ENCODE results near the gene UQCR11. TPM values are rescaled to one million over a fixed set of nuclear protein-coding genes. Genes with fewer than 3 reads are reported as not detected.

UQCR11 gene
- total and polyA plus RNA-seq, 8 donors = 60.4 to 232 (median 88.4) TPM

GRCh38 chr19:1612114-1613086, 7.1 kb upstream of the UQCR11 start:
- Histone ChIP-seq H3K36me3 (peaks cover 0 to 61% of the 10 kb centered on the region in 2 donors), H3K27me3 (no peaks in the 10 kb centered on the region), H3K9me3 (no peaks in the 10 kb centered on the region), H3K27ac (no peak overlapping the region), H3K4me3 (no peak overlapping the region), H3K4me1 (peaks cover 0 to 5% of the 10 kb centered on the region in 2 donors)
- ATAC-seq (no peak), DNase-seq (no peak)
- intact Hi-C loops (cut with DNase I) = no loop called here
- no peak for TF ChIP-seq CTCF (IDR thresholded peaks at IDR 0.05)

GRCh38 chr19:1611353-1611752, 6.1 kb upstream of the UQCR11 start:
- Histone ChIP-seq H3K4me1 (peaks cover 1 to 9% of the 10 kb centered on the region in 2 donors), H3K4me3 (no peak overlapping the region), H3K27ac (no peak overlapping the region), H3K36me3 (peaks cover 0 to 53% of the 10 kb centered on the region in 2 donors), H3K27me3 (no peaks in the 10 kb centered on the region), H3K9me3 (no peaks in the 10 kb centered on the region)
- ATAC-seq = no peak
- TF ChIP-seq CTCF (IDR thresholded peaks at IDR 0.05) = no peak
- peak in 1 of 4 donors; percentile 59 for DNase-seq
- intact Hi-C loops (cut with DNase I) = no loop called here

GRCh38 chr19:1610579-1610978, 5.3 kb upstream of the UQCR11 start:
- Histone ChIP-seq H3K36me3 (peaks cover 0 to 45% of the 10 kb centered on the region in 2 donors), H3K4me3 (no peak overlapping the region), H3K9me3 (no peaks in the 10 kb centered on the region), H3K27me3 (no peaks in the 10 kb centered on the region), H3K27ac (no peak overlapping the region), H3K4me1 (peaks cover 5 to 14% of the 10 kb centered on the region in 2 donors)
- intact Hi-C loops (cut with DNase I) = no loop called here
- no peak for TF ChIP-seq CTCF (IDR thresholded peaks at IDR 0.05)
- ATAC-seq (no peak), DNase-seq (no peak)

GRCh38 chr19:1609680-1610474, 4.6 kb upstream of the UQCR11 start:
- DNase-seq (no peak), ATAC-seq (no peak)
- H3K9me3 ChIP-seq = no peaks in the 10 kb centered on the region
- peaks cover 0 to 38% of the 10 kb centered on the region in 2 donors for H3K36me3 ChIP-seq
- intact Hi-C loops (cut with DNase I) = no loop called here
- no peaks in the 10 kb centered on the region for H3K27me3 ChIP-seq
- no peak overlapping the region for H3K27ac ChIP-seq
- no peak for TF ChIP-seq CTCF (IDR thresholded peaks at IDR 0.05)
- peaks cover 5 to 15% of the 10 kb centered on the region in 2 donors for H3K4me1 ChIP-seq
- no peak overlapping the region for H3K4me3 ChIP-seq

- DNase-seq (no peak), ATAC-seq (no peak)
- peaks cover 0 to 30% of the 10 kb centered on the region in 2 donors for H3K36me3 ChIP-seq
- H3K27ac ChIP-seq = no peak overlapping the region
- no peak for TF ChIP-seq CTCF (IDR thresholded peaks at IDR 0.05)
- no peak overlapping the region for H3K4me3 ChIP-seq
- H3K9me3 ChIP-seq = no peaks in the 10 kb centered on the region
- H3K4me1 ChIP-seq = peaks cover 9 to 23% of the 10 kb centered on the region in 2 donors
- intact Hi-C loops (cut with DNase I) = no loop called here
- H3K27me3 ChIP-seq = no peaks in the 10 kb centered on the region
Observed at GRCh38 chr19:1609103-1609396, 3.8 kb upstream of the UQCR11 start.
